Neural crest cell (in vitro differentiated cells): ENCODE measurements around the gene IFIT2. TPM values are rescaled to one million over a fixed set of nuclear protein-coding genes. Genes with fewer than 3 reads are reported as not detected.

Experiments
- DNase-seq: peaks from one replicate; pipeline ENCODE4 v3.0.0; 2021; ENCODE audit warnings: low read depth, mixed read lengths, low spot score
- H3K27ac Mint-ChIP-seq: one replicate; pipeline ENCODE4 v1.8.0; 2021; ENCODE audit warnings: mild to moderate bottlenecking, mixed read lengths; ENCODE audit not compliant: unreplicated experiment
- H3K27me3 Mint-ChIP-seq: 2 replicates; pipeline ENCODE4 v1.8.0; 2021; ENCODE audit warnings: low read depth, mild to moderate bottlenecking, mixed read lengths
- H3K36me3 Mint-ChIP-seq: 2 replicates; pipeline ENCODE4 v1.8.0; 2021; ENCODE audit warnings: low read depth, mild to moderate bottlenecking, mixed read lengths
- H3K4me1 Mint-ChIP-seq: 2 replicates; pipeline ENCODE4 v1.8.0; 2021; ENCODE audit warnings: mixed read lengths
- H3K4me3 Mint-ChIP-seq: one replicate; pipeline ENCODE4 v1.8.0; 2021; ENCODE audit warnings: mild to moderate bottlenecking, mixed read lengths
- H3K9me3 Mint-ChIP-seq: 2 replicates; pipeline ENCODE4 v1.8.0; 2021; ENCODE audit warnings: mixed read lengths
- CTCF ChIP-seq: fragments of 200-600 bp; sonication (generic); conservative IDR thresholded peaks from 2 replicates; pipeline ENCODE4 v1.5.0; 2021; ENCODE audit warnings: antibody characterized with exemption, mild to moderate bottlenecking
- total RNA-seq: library from RNA; stranded (reverse); gene quantifications from 2 replicates; pipeline ENCODE4 v1.2.1, GENCODE V29; 2021

IFIT2 gene
- total RNA-seq, 1 donor from 2014 or later = 0.12 TPM

GRCh38 chr10:89301232-89301631, 614 bp upstream of the IFIT2 start:
- H3K27me3 Mint-ChIP-seq = no peaks in the 10 kb centered on the region
- peaks cover 6% of the 10 kb centered on the region for H3K36me3 Mint-ChIP-seq
- H3K4me3 Mint-ChIP-seq = no peak overlapping the region
- H3K27ac Mint-ChIP-seq = no peak overlapping the region
- TF ChIP-seq CTCF = no peak
- H3K9me3 Mint-ChIP-seq = peaks cover 11% of the 10 kb centered on the region
- DNase-seq = no peak
- H3K4me1 Mint-ChIP-seq = peaks cover 20% of the 10 kb centered on the region

- H3K27me3 Mint-ChIP-seq = no peaks in the 10 kb centered on the region
- DNase-seq = no peak
- no peak overlapping the region for H3K4me3 Mint-ChIP-seq
- peaks cover 6% of the 10 kb centered on the region for H3K36me3 Mint-ChIP-seq
- H3K27ac Mint-ChIP-seq = no peak overlapping the region
- H3K9me3 Mint-ChIP-seq = peaks cover 11% of the 10 kb centered on the region
- TF ChIP-seq CTCF = no peak
- H3K4me1 Mint-ChIP-seq = peaks cover 20% of the 10 kb centered on the region
Observed at GRCh38 chr10:89302625-89303024, 779 bp downstream of the IFIT2 start.

GRCh38 chr10:89303161-89303560, 1.3 kb downstream of the IFIT2 start:
- no peak for DNase-seq
- no peak overlapping the region for H3K27ac Mint-ChIP-seq
- H3K4me1 Mint-ChIP-seq = peaks cover 20% of the 10 kb centered on the region
- no peaks in the 10 kb centered on the region for H3K27me3 Mint-ChIP-seq
- H3K36me3 Mint-ChIP-seq = peaks cover 6% of the 10 kb centered on the region
- TF ChIP-seq CTCF = no peak
- no peak overlapping the region for H3K4me3 Mint-ChIP-seq
- H3K9me3 Mint-ChIP-seq = peaks cover 11% of the 10 kb centered on the region

GRCh38 chr10:89304026-89304425, 2.2 kb downstream of the IFIT2 start:
- Mint-ChIP-seq H3K9me3 (peaks cover 8% of the 10 kb centered on the region), H3K27me3 (no peaks in the 10 kb centered on the region), H3K36me3 (peaks cover 3% of the 10 kb centered on the region), H3K27ac (no peak overlapping the region), H3K4me1 (peaks cover 20% of the 10 kb centered on the region), H3K4me3 (no peak overlapping the region)
- no peak for TF ChIP-seq CTCF
- DNase-seq = no peak

- H3K36me3 Mint-ChIP-seq = peaks cover under 1% of the 10 kb centered on the region
- H3K27ac Mint-ChIP-seq = no peak overlapping the region
- H3K4me3 Mint-ChIP-seq = no peak overlapping the region
- H3K4me1 Mint-ChIP-seq = peaks cover 20% of the 10 kb centered on the region
- H3K27me3 Mint-ChIP-seq = no peaks in the 10 kb centered on the region
- no peak for TF ChIP-seq CTCF
- peaks cover 5% of the 10 kb centered on the region for H3K9me3 Mint-ChIP-seq
- DNase-seq = no peak
Observed at GRCh38 chr10:89304446-89304845, 2.6 kb downstream of the IFIT2 start.

GRCh38 chr10:89304925-89305324, 3.1 kb downstream of the IFIT2 start:
- no peak for TF ChIP-seq CTCF
- H3K27me3 Mint-ChIP-seq = no peaks in the 10 kb centered on the region
- no peak for DNase-seq
- H3K4me1 Mint-ChIP-seq = peaks cover 20% of the 10 kb centered on the region
- H3K4me3 Mint-ChIP-seq = no peak overlapping the region
- no peaks in the 10 kb centered on the region for H3K36me3 Mint-ChIP-seq
- peaks cover 3% of the 10 kb centered on the region for H3K9me3 Mint-ChIP-seq
- no peak overlapping the region for H3K27ac Mint-ChIP-seq
